HFF-Myc (cell line): Measurements from ENCODE around the gene CPLX1.
"Not testable (repeated sequence)": the region's sequence is repeated elsewhere in the genome, so short reads cannot be mapped to it uniquely, and the experiment has no call there.

Experiments
- DNase-seq: peaks from one replicate; pipeline ENCODE4 v3.0.0-alpha.2; 2011; ENCODE audit warnings: low read depth; ENCODE audit errors: extremely low read depth
- H3K4me3 ChIP-seq: replicated peaks from 2 replicates; pipeline ENCODE4 v1.5.1; 2011; ENCODE audit warnings: low read depth, mild to moderate bottlenecking, control low read depth, low read length
- TF ChIP-seq, protein P1 (sequence below): IDR thresholded peaks from 2 replicates; pipeline ENCODE4 v1.5.1; 2012; ENCODE audit warnings: mild to moderate bottlenecking, low read depth, low read length, control low read depth; ENCODE audit errors: missing control alignments

The CPLX1 gene

DNA sequence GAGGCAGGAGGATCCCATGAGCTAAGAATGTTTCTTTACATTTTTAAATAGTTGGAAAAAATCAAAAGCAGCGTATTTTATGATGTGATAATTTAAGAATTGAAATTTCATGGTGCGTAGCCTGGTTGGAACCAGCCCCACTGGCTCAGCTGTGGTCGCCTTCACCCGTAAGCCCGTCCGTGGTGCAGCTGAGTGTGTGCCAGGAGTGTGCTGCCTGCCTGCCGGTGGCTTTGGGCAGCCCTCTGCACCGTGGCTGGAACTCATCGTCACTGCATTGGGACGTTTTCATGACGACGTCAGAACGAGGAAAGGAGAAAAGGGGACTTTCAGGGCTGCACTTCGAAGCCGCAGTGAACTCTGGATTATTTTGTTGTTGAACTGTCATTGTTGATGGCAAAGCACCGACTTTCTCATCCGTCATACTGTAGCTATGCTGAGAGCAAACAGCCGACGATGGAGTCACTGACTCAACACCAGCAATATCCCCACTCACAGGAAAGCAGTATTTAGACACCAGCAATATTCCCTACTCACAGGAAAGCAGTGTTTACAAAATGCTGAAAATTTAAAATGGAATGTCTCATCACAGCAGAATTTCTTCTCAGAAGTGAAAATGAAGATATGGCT lies 85.2 kb downstream of the CPLX1 start:
- no peak overlapping the region for H3K4me3 ChIP-seq
- DNase-seq = no peak
- TF ChIP-seq, protein P1, sequence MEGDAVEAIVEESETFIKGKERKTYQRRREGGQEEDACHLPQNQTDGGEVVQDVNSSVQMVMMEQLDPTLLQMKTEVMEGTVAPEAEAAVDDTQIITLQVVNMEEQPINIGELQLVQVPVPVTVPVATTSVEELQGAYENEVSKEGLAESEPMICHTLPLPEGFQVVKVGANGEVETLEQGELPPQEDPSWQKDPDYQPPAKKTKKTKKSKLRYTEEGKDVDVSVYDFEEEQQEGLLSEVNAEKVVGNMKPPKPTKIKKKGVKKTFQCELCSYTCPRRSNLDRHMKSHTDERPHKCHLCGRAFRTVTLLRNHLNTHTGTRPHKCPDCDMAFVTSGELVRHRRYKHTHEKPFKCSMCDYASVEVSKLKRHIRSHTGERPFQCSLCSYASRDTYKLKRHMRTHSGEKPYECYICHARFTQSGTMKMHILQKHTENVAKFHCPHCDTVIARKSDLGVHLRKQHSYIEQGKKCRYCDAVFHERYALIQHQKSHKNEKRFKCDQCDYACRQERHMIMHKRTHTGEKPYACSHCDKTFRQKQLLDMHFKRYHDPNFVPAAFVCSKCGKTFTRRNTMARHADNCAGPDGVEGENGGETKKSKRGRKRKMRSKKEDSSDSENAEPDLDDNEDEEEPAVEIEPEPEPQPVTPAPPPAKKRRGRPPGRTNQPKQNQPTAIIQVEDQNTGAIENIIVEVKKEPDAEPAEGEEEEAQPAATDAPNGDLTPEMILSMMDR = no peak

DNA sequence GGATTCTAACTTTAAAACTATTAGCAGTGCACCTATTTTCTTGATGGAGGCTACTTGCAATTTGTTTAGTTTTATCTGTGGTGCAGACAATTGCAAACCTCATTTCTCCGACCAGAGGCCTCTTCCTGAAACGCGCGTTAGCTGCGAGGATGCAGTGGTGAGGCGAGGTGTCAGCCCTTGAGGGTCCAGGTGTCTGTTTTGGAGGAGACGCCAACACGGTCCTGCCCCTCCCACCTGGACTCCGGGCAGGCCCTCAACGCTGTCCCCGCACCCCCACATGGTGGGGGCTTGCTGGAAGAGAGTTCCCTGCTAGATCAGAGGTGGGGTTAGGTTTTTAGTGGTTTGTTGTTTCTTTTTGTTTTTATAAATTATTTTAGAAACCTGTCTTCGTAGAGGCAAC lies 85.9 kb downstream of the CPLX1 start:
- no peak overlapping the region for H3K4me3 ChIP-seq
- TF ChIP-seq, protein P1 = no peak
- no peak for DNase-seq

DNA sequence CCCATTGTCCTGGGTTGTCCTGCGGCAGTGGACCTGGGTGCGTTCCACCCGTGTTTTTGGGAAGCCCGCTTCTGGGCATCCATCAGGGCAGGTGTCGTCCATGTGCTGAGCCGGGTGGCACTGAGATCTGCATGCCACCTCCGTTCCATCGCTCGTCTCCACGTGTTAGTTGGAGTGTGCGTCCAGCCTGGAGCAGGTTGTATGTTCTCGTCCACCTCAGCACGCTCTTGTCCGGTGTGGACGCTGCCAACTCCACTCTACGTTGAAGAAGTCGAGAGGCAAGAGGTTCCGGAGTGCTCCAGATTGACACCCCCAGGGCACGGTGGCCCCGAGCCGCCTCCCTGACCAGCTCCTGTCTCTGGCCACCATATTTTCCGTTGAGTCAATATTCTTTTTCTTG lies 86.4 kb downstream of the CPLX1 start:
- no peak overlapping the region for H3K4me3 ChIP-seq
- no peak for DNase-seq
- TF ChIP-seq, protein P1 = no peak

DNA sequence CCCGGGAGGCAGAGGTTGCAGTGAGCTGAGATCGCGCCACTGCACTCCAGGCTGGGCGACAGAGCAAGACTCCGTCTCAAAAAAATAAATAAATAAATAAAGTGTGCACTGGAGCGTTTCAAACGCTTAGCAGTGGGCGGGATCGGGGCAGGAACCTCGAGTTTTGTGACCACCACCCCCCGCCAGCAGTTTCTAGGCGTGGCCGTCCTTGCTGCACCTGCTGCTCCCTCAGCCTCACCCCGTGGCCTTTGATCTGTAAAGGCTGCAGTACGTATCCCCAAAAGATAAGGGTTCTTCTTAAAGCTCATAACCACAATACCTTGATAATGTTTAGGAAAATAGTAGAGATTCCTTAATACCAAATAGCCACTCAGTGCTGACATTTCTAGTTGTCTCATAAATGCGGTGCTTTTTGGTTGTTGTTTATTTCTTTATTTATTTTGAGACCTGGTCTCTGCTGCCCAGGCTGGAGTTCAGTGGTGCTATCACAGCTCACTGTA lies 87.1 kb downstream of the CPLX1 start:
- no peak overlapping the region for H3K4me3 ChIP-seq
- TF ChIP-seq, protein P1 = no peak
- no peak for DNase-seq

DNA sequence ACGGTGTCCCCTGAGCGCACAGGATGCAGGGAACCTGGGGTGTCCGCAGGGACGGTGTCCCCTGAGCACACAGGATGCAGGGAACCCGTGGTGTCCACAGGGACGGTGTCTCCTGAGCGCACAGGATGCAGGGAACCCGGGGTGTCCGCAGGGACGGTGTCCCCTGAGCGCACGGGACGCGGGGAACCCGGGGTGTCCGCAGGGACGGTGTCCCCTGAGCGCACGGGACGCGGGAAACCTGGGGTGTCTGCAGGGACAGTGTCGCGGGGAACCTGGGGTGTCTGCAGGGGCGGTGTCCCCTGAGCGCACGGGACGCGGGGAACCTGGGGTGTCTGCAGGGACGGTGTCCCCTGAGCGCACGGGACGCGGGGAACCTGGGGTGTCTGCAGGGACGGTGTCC lies 89.4 kb downstream of the CPLX1 start:
- not testable (repeated sequence) for H3K4me3 ChIP-seq, DNase-seq

DNA sequence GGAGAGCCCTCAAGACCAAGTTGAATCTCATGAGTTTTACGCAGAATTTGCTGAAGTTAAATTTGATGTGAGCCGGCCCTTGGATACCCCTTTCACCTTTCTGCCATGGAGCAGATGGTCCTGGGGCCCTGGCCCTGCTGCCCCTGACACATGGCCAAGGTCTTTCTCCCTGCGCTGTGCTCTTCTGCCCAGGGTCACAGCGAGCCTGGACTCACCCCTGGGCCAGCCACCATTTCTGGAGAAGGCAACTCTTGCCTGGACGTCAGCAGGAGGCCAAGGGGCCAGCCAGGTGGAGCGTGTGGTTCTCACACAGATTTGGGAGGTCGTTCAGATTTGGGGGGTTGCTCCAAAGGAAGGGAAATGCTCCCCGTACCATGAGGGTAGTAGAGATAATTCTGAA lies 90.3 kb downstream of the CPLX1 start:
- no peak overlapping the region for H3K4me3 ChIP-seq
- TF ChIP-seq, protein P1 = no peak
- DNase-seq = no peak
